ENCODE data around the gene ABCB7. TPM values are rescaled to one million over a fixed set of nuclear protein-coding genes. Genes with fewer than 3 reads are reported as not detected.
"Not testable (repeated sequence)": the region's sequence is repeated elsewhere in the genome, so short reads cannot be mapped to it uniquely, and the experiment has no call there.

Gene ABCB7
- total and polyA plus RNA-seq, 3 donors from 2014 or later, result 10.1 to 52.3 (median 31.6) TPM

- H3K27ac ChIP-seq, result no peak overlapping the region
- intact Hi-C loops (cut with DNase I; ENCODE audit: low total_unique reads), result no loop called here
- H3K4me3 ChIP-seq, result no peak overlapping the region
- H3K27me3 ChIP-seq, result no peaks in the 10 kb centered on the region
- H3K9me3 ChIP-seq, result no peaks in the 10 kb centered on the region
- H3K4me1 ChIP-seq, result no peaks in the 10 kb centered on the region
- H3K36me3 ChIP-seq (ENCODE audit: low read depth, missing control alignments), result no peaks in the 10 kb centered on the region
- DNase-seq, result no peak
- TF ChIP-seq POLR2A (IDR thresholded peaks at IDR 0.05), result no peak
- TF ChIP-seq, protein P1, sequence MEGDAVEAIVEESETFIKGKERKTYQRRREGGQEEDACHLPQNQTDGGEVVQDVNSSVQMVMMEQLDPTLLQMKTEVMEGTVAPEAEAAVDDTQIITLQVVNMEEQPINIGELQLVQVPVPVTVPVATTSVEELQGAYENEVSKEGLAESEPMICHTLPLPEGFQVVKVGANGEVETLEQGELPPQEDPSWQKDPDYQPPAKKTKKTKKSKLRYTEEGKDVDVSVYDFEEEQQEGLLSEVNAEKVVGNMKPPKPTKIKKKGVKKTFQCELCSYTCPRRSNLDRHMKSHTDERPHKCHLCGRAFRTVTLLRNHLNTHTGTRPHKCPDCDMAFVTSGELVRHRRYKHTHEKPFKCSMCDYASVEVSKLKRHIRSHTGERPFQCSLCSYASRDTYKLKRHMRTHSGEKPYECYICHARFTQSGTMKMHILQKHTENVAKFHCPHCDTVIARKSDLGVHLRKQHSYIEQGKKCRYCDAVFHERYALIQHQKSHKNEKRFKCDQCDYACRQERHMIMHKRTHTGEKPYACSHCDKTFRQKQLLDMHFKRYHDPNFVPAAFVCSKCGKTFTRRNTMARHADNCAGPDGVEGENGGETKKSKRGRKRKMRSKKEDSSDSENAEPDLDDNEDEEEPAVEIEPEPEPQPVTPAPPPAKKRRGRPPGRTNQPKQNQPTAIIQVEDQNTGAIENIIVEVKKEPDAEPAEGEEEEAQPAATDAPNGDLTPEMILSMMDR (IDR thresholded peaks at IDR 0.05), result no peak
These were observed 110.7 kb downstream of the ABCB7 start for GRCh38 chrX:75045369-75045768.

GRCh38 chrX:75044142-75044541, 111.9 kb downstream of the ABCB7 start:
- intact Hi-C loops (cut with DNase I; ENCODE audit: low total_unique reads); H3K4me3 ChIP-seq; H3K4me1 ChIP-seq; DNase-seq; H3K9me3 ChIP-seq; H3K27me3 ChIP-seq; H3K27ac ChIP-seq; H3K36me3 ChIP-seq (ENCODE audit: low read depth, missing control alignments): not testable (repeated sequence)
- WGBS, 2 donors, result 91 to 98% methylated on average over 4 of the region's 4 CpGs

DNA sequence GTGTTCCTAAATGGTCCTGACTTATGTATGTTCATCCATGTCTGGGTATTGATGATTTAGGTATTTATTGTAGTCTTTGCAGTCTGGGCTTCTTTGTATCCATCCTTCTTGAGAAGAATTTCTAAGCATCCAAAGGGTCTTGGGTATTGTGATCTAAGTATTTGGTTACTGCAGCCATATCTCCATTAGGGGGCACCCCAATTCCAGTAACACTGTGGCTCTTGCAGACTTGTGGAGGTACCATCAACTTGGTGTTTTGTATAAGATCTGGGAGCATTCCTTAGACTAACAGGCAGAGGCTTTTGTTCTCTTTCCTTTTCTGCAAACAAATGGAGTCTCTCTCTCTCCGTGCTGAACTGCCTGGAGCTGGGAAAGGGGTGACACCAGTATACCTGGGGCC, 117.2 kb downstream of the ABCB7 start:
- Histone ChIP-seq H3K27me3 (no peaks in the 10 kb centered on the region), H3K4me1 (no peaks in the 10 kb centered on the region), H3K36me3 (ENCODE audit: low read depth, missing control alignments) (no peaks in the 10 kb centered on the region), H3K4me3 (no peak overlapping the region), H3K9me3 (no peaks in the 10 kb centered on the region), H3K27ac (no peak overlapping the region)
- no peak for TF ChIP-seq POLR2A (IDR thresholded peaks at IDR 0.05)
- TF ChIP-seq, protein P1 (IDR thresholded peaks at IDR 0.05), result no peak
- intact Hi-C loops (cut with DNase I; ENCODE audit: low total_unique reads), result no loop called here
- 50 to 57% methylated on average over 1 of the region's 1 CpG for WGBS, 2 donors
- DNase-seq, result peak; percentile 18

Small RNA genes lying within 50 kb of the gene (small RNA-seq; reads per million reads assigned to genes)
- 0 reads per million in 2 donors for gene BUD31P2
- 0 reads per million in 2 donors for gene RNU6-562P

Other genes starting within 250 kb of the ABCB7 start
- gene NEXMIF, start 230.8 kb downstream of the ABCB7 start, total RNA-seq, result 1 to 10 TPM in 1 of 2 donors, under 1 TPM in 1; 0.71 to 1.3 TPM
- 0.47 TPM for gene NEXMIF, start 230.8 kb downstream of the ABCB7 start, polyA plus RNA-seq (ENCODE audit: insufficient read depth, low read depth, low replicate concordance)
- 1 to 10 TPM; 6.9 to 8.0 TPM for gene UPRT, start 117.8 kb upstream of the ABCB7 start, total RNA-seq
- gene UPRT, start 117.8 kb upstream of the ABCB7 start, polyA plus RNA-seq (ENCODE audit: insufficient read depth, low read depth, low replicate concordance), result 6.1 TPM

Data from testis (tissue), 3 donors.